K562 (cell line): Measurements from ENCODE around the gene CDC25B. TPM values are rescaled to one million over a fixed set of nuclear protein-coding genes. Genes with fewer than 3 reads are reported as not detected.
A peak's percentile ranks its signal among the peaks of the same experiment; 100 is the strongest.

Experiments used
- CBFA2T2 ChIP-seq: fragments of 450-650 bp; conservative IDR thresholded peaks from 2 replicates; pipeline ENCODE4 v1.6.1; 2017; ENCODE audit warnings: mild to moderate bottlenecking
- CBFA2T3 ChIP-seq: fragments of 450-650 bp; IDR thresholded peaks from 2 replicates; pipeline ENCODE4 v1.6.1; 2017
- COPS2 ChIP-seq: fragments of 450-650 bp; conservative IDR thresholded peaks from 2 replicates; pipeline ENCODE4 v1.6.1; 2016; ENCODE audit warnings: mild to moderate bottlenecking, moderate library complexity
- CTBP1 ChIP-seq: fragments of 450-650 bp; IDR thresholded peaks from 2 replicates; pipeline ENCODE4 v1.6.1; 2016; ENCODE audit warnings: borderline replicate concordance
- CXXC5 ChIP-seq: fragments of 250-450 bp; sonication (Bioruptor Pico); IDR thresholded peaks from 2 replicates; pipeline ENCODE4 v1.8.0; 2022; ENCODE audit warnings: inconsistent platforms, mild to moderate bottlenecking, moderate library complexity
- DPF2 ChIP-seq: fragments of 450-650 bp; IDR thresholded peaks from 2 replicates; pipeline ENCODE4 v1.6.1; 2016
- ETV1 ChIP-seq: fragments of 450-650 bp; conservative IDR thresholded peaks from 2 replicates; pipeline ENCODE4 v1.6.1; 2016; ENCODE audit warnings: missing genetic modification characterization, control low read depth, low read depth, missing compliant biosample characterization
- HDAC2 ChIP-seq: fragments of 450-650 bp; IDR thresholded peaks from 2 replicates; pipeline ENCODE4 v1.6.1; 2016; ENCODE audit warnings: mild to moderate bottlenecking
- HNRNPL ChIP-seq: fragments of 200-400 bp; formaldehyde crosslinking; IDR thresholded peaks from 2 replicates; pipeline ENCODE4 v1.6.1; 2017; ENCODE audit warnings: low read depth, mild to moderate bottlenecking, low read length
- KDM1A ChIP-seq, 2 experiments: fragments of 450-650 bp; IDR thresholded peaks; 2 replicates each; pipeline ENCODE4 v1.6.1; 2016; ENCODE audit warnings: mild to moderate bottlenecking in 2 of 2
- MCM3 ChIP-seq: fragments of 450-650 bp; IDR thresholded peaks from 2 replicates; pipeline ENCODE4 v1.6.1; 2016
- NCOR1 ChIP-seq: fragments of 450-650 bp; IDR thresholded peaks from 2 replicates; pipeline ENCODE4 v1.6.1; 2016; ENCODE audit warnings: mild to moderate bottlenecking, moderate library complexity
- NFIC ChIP-seq: fragments of 450-650 bp; IDR thresholded peaks from 2 replicates; pipeline ENCODE4 v1.6.1; 2017; ENCODE audit warnings: mild to moderate bottlenecking, inconsistent platforms
- PHTF2 ChIP-seq: fragments of 250-450 bp; sonication (Bioruptor Pico); IDR thresholded peaks from 2 replicates; pipeline ENCODE4 v1.5.0; 2021; ENCODE audit warnings: mild to moderate bottlenecking
- RCOR1 ChIP-seq, 2 experiments: IDR thresholded peaks; 2 replicates each; pipeline ENCODE4 v1.6.1; 2012; ENCODE audit warnings: low read depth in 2 of 2, low read length in 2 of 2, borderline replicate concordance in 1 of 2, improper control_type of control experiment in 1 of 2
- SMARCA4 ChIP-seq: fragments of 450-650 bp; IDR thresholded peaks from 2 replicates; pipeline ENCODE4 v1.6.1; 2016
- TCF3 ChIP-seq: sonication (generic); formaldehyde crosslinking; IDR thresholded peaks from 2 replicates; pipeline ENCODE4 v1.4.0; 2020; ENCODE audit warnings: mild to moderate bottlenecking, missing genetic modification reagents
- TFAP4 ChIP-seq: sonication (generic); formaldehyde crosslinking; IDR thresholded peaks from 2 replicates; pipeline ENCODE4 v1.8.0; 2022; ENCODE audit warnings: missing genetic modification reagents, mild to moderate bottlenecking, moderate library complexity, borderline replicate concordance
- polyA plus RNA-seq, 8 experiments: library from polyadenylated mRNA; depleted of rRNA in 4 of 8; stranded (reverse) in 5 of 8; unstranded in 3 of 8; fragments of >200 nt; fragmentation: Nextera tagmentation in 2 of 8; fragmentation: Illumina TruSeq in 1 of 8; extraction: Ambion mirVana in 2 of 8; extraction: Trizol in 1 of 8; gene quantifications; 2 replicates each; pipeline versions ENCODE4 v1.2.1 to v1.2.3, GENCODE V29; 2011 to 2014; ENCODE audit warnings: inconsistent platforms in 1 of 8, missing spikeins in 1 of 8
- total RNA-seq, 7 experiments: library from RNA; depleted of rRNA in 6 of 7; stranded (reverse); fragments of >200 nt in 6 of 7; fragmentation: Illumina TruSeq in 2 of 7; extraction: Trizol in 2 of 7; gene quantifications; 2 replicates each; pipeline versions ENCODE4 v1.2.1 to v1.2.3, GENCODE V29; 2011 to 2021; ENCODE audit warnings: low replicate concordance in 1 of 7
- TF ChIP-seq, protein P1 (sequence below): sonication (generic); formaldehyde crosslinking; IDR thresholded peaks from 2 replicates; pipeline ENCODE4 v1.8.1; 2023; ENCODE audit warnings: missing genetic modification reagents, mild to moderate bottlenecking, borderline replicate concordance
- TF ChIP-seq, protein P2 (sequence below): sonication (generic); formaldehyde crosslinking; IDR thresholded peaks from 2 replicates; pipeline ENCODE4 v1.9.0; 2022; ENCODE audit warnings: mild to moderate bottlenecking, missing genetic modification reagents
- TF ChIP-seq, protein P3 (sequence below): fragments of 450-650 bp; IDR thresholded peaks from 2 replicates; pipeline ENCODE4 v1.6.1; 2017; ENCODE audit warnings: antibody characterized with exemption
- TF ChIP-seq, protein P4 (sequence below): sonication (generic); formaldehyde crosslinking; IDR thresholded peaks from 2 replicates; pipeline ENCODE4 v1.8.1; 2023; ENCODE audit warnings: mild to moderate bottlenecking, missing genetic modification reagents

Gene CDC25B
- total and polyA plus RNA-seq, 9 of the 15 experiments (the other 6 are each of a cell fraction or from before 2014, with no cell fraction given): 2.3 to 35.7 (median 9.5) TPM

DNA sequence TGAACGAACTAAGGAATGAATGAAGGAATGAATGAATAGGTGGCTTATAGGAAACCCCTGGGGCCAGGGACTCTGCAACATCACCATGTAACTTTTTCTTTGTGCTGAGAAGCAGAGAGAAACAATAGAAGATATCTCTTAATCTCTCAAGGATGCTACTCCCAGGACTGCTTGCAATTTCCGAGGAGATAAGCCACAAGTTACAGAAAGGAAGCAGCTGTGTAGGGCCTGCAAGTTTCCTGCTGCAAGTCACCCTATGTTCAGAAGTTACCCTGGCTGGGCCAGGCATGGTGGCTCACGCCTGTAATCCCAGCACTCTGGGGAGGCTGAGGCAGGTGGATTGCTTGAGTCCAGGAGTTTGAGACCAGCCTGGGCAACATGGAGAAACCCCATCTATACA lies 43.2 kb downstream of the CDC25B start (continued):
- TF ChIP-seq HNRNPL (no peak), ETV1 (tag) (peak; percentile 68), CBFA2T2 (peak; percentile 50), PHTF2 (CRISPR knock-in tag) (no peak), NCOR1 (0 out of 2 replicates have a peak, but pooled peaks have one; percentile 36), HDAC2 (peak; percentile 33; the same call in 1 of the 2 replicates), RCOR1 (IDR thresholded peaks at IDR 0.05; ENCODE audit: borderline replicate concordance in 1 of 2, low read depth in 2 of 2, low read length in 2 of 2) (peak in 1 of 2 experiments; percentile 77; a peak in 2 of 4 replicates), CTBP1 (peak; percentile 74; the same call in 1 of the 2 replicates), NFIC (no peak), KDM1A (IDR thresholded peaks at IDR 0.05) (peak in 1 of 2 experiments; percentile 37; a peak in 1 of 4 replicates), SMARCA4 (0 out of 2 replicates have a peak, but pooled peaks have one; percentile 37), DPF2 (peak; percentile 50; the same call in 1 of the 2 replicates), CBFA2T3 (peak; percentile 77), TFAP4 (peak; percentile 78), MCM3 (no peak), COPS2 (no peak), CXXC5 (peak; percentile 32; the same call in 1 of the 2 replicates), TCF3 (CRISPR knock-in tag) (peak; percentile 62)
- TF ChIP-seq, protein P1, sequence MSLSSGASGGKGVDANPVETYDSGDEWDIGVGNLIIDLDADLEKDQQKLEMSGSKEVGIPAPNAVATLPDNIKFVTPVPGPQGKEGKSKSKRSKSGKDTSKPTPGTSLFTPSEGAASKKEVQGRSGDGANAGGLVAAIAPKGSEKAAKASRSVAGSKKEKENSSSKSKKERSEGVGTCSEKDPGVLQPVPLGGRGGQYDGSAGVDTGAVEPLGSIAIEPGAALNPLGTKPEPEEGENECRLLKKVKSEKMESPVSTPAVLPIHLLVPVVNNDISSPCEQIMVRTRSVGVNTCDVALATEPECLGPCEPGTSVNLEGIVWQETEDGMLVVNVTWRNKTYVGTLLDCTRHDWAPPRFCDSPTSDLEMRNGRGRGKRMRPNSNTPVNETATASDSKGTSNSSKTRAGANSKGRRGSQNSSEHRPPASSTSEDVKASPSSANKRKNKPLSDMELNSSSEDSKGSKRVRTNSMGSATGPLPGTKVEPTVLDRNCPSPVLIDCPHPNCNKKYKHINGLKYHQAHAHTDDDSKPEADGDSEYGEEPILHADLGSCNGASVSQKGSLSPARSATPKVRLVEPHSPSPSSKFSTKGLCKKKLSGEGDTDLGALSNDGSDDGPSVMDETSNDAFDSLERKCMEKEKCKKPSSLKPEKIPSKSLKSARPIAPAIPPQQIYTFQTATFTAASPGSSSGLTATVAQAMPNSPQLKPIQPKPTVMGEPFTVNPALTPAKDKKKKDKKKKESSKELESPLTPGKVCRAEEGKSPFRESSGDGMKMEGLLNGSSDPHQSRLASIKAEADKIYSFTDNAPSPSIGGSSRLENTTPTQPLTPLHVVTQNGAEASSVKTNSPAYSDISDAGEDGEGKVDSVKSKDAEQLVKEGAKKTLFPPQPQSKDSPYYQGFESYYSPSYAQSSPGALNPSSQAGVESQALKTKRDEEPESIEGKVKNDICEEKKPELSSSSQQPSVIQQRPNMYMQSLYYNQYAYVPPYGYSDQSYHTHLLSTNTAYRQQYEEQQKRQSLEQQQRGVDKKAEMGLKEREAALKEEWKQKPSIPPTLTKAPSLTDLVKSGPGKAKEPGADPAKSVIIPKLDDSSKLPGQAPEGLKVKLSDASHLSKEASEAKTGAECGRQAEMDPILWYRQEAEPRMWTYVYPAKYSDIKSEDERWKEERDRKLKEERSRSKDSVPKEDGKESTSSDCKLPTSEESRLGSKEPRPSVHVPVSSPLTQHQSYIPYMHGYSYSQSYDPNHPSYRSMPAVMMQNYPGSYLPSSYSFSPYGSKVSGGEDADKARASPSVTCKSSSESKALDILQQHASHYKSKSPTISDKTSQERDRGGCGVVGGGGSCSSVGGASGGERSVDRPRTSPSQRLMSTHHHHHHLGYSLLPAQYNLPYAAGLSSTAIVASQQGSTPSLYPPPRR (CRISPR knock-in tag): no peak
- TF ChIP-seq, protein P2, sequence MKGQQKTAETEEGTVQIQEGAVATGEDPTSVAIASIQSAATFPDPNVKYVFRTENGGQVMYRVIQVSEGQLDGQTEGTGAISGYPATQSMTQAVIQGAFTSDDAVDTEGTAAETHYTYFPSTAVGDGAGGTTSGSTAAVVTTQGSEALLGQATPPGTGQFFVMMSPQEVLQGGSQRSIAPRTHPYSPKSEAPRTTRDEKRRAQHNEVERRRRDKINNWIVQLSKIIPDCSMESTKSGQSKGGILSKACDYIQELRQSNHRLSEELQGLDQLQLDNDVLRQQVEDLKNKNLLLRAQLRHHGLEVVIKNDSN (CRISPR knock-in tag): no peak
- TF ChIP-seq, protein P3, sequence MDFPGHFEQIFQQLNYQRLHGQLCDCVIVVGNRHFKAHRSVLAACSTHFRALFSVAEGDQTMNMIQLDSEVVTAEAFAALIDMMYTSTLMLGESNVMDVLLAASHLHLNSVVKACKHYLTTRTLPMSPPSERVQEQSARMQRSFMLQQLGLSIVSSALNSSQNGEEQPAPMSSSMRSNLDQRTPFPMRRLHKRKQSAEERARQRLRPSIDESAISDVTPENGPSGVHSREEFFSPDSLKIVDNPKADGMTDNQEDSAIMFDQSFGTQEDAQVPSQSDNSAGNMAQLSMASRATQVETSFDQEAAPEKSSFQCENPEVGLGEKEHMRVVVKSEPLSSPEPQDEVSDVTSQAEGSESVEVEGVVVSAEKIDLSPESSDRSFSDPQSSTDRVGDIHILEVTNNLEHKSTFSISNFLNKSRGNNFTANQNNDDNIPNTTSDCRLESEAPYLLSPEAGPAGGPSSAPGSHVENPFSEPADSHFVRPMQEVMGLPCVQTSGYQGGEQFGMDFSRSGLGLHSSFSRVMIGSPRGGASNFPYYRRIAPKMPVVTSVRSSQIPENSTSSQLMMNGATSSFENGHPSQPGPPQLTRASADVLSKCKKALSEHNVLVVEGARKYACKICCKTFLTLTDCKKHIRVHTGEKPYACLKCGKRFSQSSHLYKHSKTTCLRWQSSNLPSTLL: no peak
- TF ChIP-seq, protein P4, sequence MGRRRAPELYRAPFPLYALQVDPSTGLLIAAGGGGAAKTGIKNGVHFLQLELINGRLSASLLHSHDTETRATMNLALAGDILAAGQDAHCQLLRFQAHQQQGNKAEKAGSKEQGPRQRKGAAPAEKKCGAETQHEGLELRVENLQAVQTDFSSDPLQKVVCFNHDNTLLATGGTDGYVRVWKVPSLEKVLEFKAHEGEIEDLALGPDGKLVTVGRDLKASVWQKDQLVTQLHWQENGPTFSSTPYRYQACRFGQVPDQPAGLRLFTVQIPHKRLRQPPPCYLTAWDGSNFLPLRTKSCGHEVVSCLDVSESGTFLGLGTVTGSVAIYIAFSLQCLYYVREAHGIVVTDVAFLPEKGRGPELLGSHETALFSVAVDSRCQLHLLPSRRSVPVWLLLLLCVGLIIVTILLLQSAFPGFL (CRISPR knock-in tag): no peak
